K562 (cell line): ENCODE measurements around the gene EMX1. TPM values are rescaled to one million over a fixed set of nuclear protein-coding genes. Genes with fewer than 3 reads are reported as not detected.

Source experiments
- ATAC-seq: fragments of 200-7000 bp; cut with Tn5 transposase; 3 replicates; pipeline ENCODE4 v1.9.1; 2020; ENCODE audit warnings: moderate library complexity
- BruUV-seq: library from RNA; stranded (reverse); fragments of 400-500 nt; replicated peaks from 2 replicates; lab custom pipeline; 2021; lab: Mats Ljungman, UMichigan
- CTCF ChIA-PET: fragments of 300-600 bp; formaldehyde crosslinking; extraction: SDS; loops from one replicate; lab custom pipeline; 2021; ENCODE audit warnings: low intra/inter-chr PET ratio; lab: Yijun Ruan, JAX
- POLR2A ChIA-PET: fragments of 300-600, 350-650 bp; sonication (Branson Sonifier 250); formaldehyde crosslinking; extraction: SDS; loops from one replicate; lab custom pipeline; 2021; ENCODE audit warnings: antibody characterized with exemption, inconsistent platforms; lab: Yijun Ruan, JAX
- DNase-seq, 4 experiments: peaks; one replicate each; pipeline versions ENCODE4 v3.0.0 to v3.0.0-alpha.2; 2011 to 2018; ENCODE audit warnings: low spot score in 3 of 4, mixed read lengths in 3 of 4; ENCODE audit errors: extremely low read depth in 1 of 4
- FAIRE-seq: peaks from 2 replicates; lab custom pipeline; 2011; peaks lifted over from hg19 to GRCh38; lab: Jason Lieb, UNC
- H2AFZ ChIP-seq: 2 replicates; pipeline ENCODE4 v1.6.0; 2011; ENCODE audit warnings: low read depth, low read length, control low read depth, inconsistent platforms
- H3K27ac ChIP-seq: fragments of 200-600 bp; 3 replicates; pipeline ENCODE4 v1.8.0; 2011; ENCODE audit warnings: low read depth, mild to moderate bottlenecking, control low read depth, inconsistent platforms, low read length, moderate library complexity, mixed read lengths; ENCODE audit errors: extremely low read depth
- H3K27me3 ChIP-seq, 2 experiments: fragments of 300-600 bp in 1 of 2; 2 replicates in 1 of 2; 3 replicates in 1 of 2; pipeline versions ENCODE4 v1.6.0 to v1.8.0; 2011; ENCODE audit warnings: inconsistent platforms in 2 of 2, low read length in 2 of 2, mild to moderate bottlenecking in 1 of 2, mixed read lengths in 1 of 2, moderate library complexity in 1 of 2; ENCODE audit not compliant: control insufficient read depth in 2 of 2, insufficient read depth in 2 of 2
- H3K36me3 ChIP-seq: fragments of 300-600 bp; 3 replicates; pipeline ENCODE4 v1.8.0; 2011; ENCODE audit warnings: mild to moderate bottlenecking, low read length, inconsistent platforms; ENCODE audit not compliant: control insufficient read depth, insufficient read depth
- H3K4me1 ChIP-seq, 2 experiments: fragments of 200-600 bp in 1 of 2; replicated peaks in 1 of 2; 2 replicates in 1 of 2; 3 replicates in 1 of 2; pipeline versions ENCODE4 v1.5.1 to v1.8.0; 2011; ENCODE audit warnings: inconsistent platforms in 2 of 2, low read length in 2 of 2, mild to moderate bottlenecking in 1 of 2, mixed read lengths in 1 of 2, moderate library complexity in 1 of 2; ENCODE audit not compliant: control insufficient read depth in 2 of 2, insufficient read depth in 2 of 2
- H3K4me2 ChIP-seq: 2 replicates; pipeline ENCODE4 v1.6.1; 2011; ENCODE audit warnings: low read length, control low read depth, inconsistent platforms, mixed read lengths; ENCODE audit not compliant: insufficient read depth
- H3K4me3 ChIP-seq: fragments of 200-600 bp; sonication (generic), shearing (Covaris generic); 2 replicates; pipeline ENCODE4 v1.5.1; 2016; ENCODE audit warnings: control low read depth, inconsistent platforms
- H3K79me2 ChIP-seq: fragments of 200-600 bp; 3 replicates; pipeline ENCODE4 v1.8.0; 2011; ENCODE audit warnings: low read length, inconsistent platforms; ENCODE audit not compliant: control insufficient read depth, insufficient read depth
- H3K9ac ChIP-seq, 2 experiments: 2 replicates each; pipeline versions ENCODE4 v1.6.0 to v1.6.1; 2011; ENCODE audit warnings: low read depth in 2 of 2, low read length in 2 of 2, control low read depth in 1 of 2, inconsistent platforms in 1 of 2, mild to moderate bottlenecking in 1 of 2, mixed read lengths in 1 of 2; ENCODE audit not compliant: insufficient read depth in 1 of 2
- H3K9me1 ChIP-seq: one replicate; pipeline ENCODE4 v1.6.0; 2011; ENCODE audit warnings: inconsistent platforms, mild to moderate bottlenecking, low read length, moderate library complexity; ENCODE audit not compliant: control insufficient read depth, insufficient read depth
- H3K9me3 ChIP-seq: replicated peaks from 2 replicates; pipeline ENCODE4 v1.5.1; 2011; ENCODE audit warnings: low read depth, low read length, inconsistent platforms; ENCODE audit not compliant: control insufficient read depth, insufficient read depth
- H4K20me1 ChIP-seq: replicated peaks from 2 replicates; pipeline ENCODE4 v1.6.1; 2011; ENCODE audit warnings: low read length, inconsistent platforms, mixed read lengths; ENCODE audit not compliant: control insufficient read depth, insufficient read depth
- ESRRB ChIP-seq: fragments of 250-450 bp; sonication (Bioruptor Pico); IDR thresholded peaks from 2 replicates; pipeline ENCODE4 v1.5.0; 2020; ENCODE audit warnings: mild to moderate bottlenecking, moderate library complexity, borderline replicate concordance
- GTF2A2 ChIP-seq: IDR thresholded peaks from 2 replicates; pipeline ENCODE4 v1.6.1; 2016; ENCODE audit warnings: mild to moderate bottlenecking, missing genetic modification characterization, missing compliant biosample characterization
- HDAC2 ChIP-seq: fragments of 450-650 bp; IDR thresholded peaks from 2 replicates; pipeline ENCODE4 v1.6.1; 2016; ENCODE audit warnings: mild to moderate bottlenecking
- HMBOX1 ChIP-seq: sonication (generic); IDR thresholded peaks from 2 replicates; pipeline ENCODE4 v1.6.1; 2016
- KAT8 ChIP-seq: fragments of 450-650 bp; IDR thresholded peaks from 2 replicates; pipeline ENCODE4 v1.6.1; 2016; ENCODE audit warnings: low read depth, mild to moderate bottlenecking
- MED1 ChIP-seq: sonication (generic); formaldehyde crosslinking; IDR thresholded peaks from 2 replicates; pipeline ENCODE4 v1.8.1; 2023; ENCODE audit warnings: missing genetic modification reagents, borderline replicate concordance
- NR2C2 ChIP-seq, 2 experiments: fragments of 200-800 bp in 1 of 2; sonication (Bioruptor generic) in 1 of 2; sonication (generic) in 1 of 2; formaldehyde crosslinking in 1 of 2; IDR thresholded peaks; 2 replicates each; pipeline versions ENCODE4 v1.6.1 to v1.8.0; 2016 to 2022; ENCODE audit warnings: mild to moderate bottlenecking in 1 of 2, missing compliant biosample characterization in 1 of 2, missing genetic modification characterization in 1 of 2, missing genetic modification reagents in 1 of 2
- RBM34 ChIP-seq: fragments of 200-400 bp; formaldehyde crosslinking; IDR thresholded peaks from 2 replicates; pipeline ENCODE4 v1.6.1; 2018; ENCODE audit warnings: low read length, borderline replicate concordance; ENCODE audit not compliant: insufficient read depth
- REST ChIP-seq, 2 experiments: fragments of 450-650 bp; formaldehyde crosslinking in 1 of 2; IDR thresholded peaks; 2 replicates each; pipeline versions ENCODE4 v1.4.0 to v1.6.1; 2014 to 2020; ENCODE audit warnings: mild to moderate bottlenecking in 2 of 2, borderline replicate concordance in 1 of 2, low read depth in 1 of 2
- RFX7 ChIP-seq: fragments of 250-450 bp; sonication (Bioruptor Pico); IDR thresholded peaks from 2 replicates; pipeline ENCODE4 v1.5.1; 2021; ENCODE audit warnings: mild to moderate bottlenecking
- TCF7L2 ChIP-seq: fragments of 150-350 bp; IDR thresholded peaks from 2 replicates; pipeline ENCODE4 v1.6.1; 2016; ENCODE audit warnings: low read depth, mild to moderate bottlenecking, low read length, moderate library complexity
- ZNF778 ChIP-seq: fragments of 450-650 bp; formaldehyde crosslinking; IDR thresholded peaks from 2 replicates; pipeline ENCODE4 v1.4.0; 2020; ENCODE audit warnings: mild to moderate bottlenecking, moderate library complexity
- WGBS: fragments of 100-300 bp; shearing (Covaris generic); methylation state at CpG from one replicate; pipeline ENCODE4 v1.1.6; 2016; ENCODE audit warnings: low coverage, mixed read lengths; ENCODE audit not compliant: insufficient coverage; ENCODE audit errors: missing lambda C conversion rate; 5-methylcytosine and 5-hydroxymethylcytosine counted together
- in situ Hi-C: fragments of 300-500 bp; cut with MboI; formaldehyde crosslinking; loops from 4 replicates; pipeline ENCODE4 v1.15.0; 2018; ENCODE audit warnings: inconsistent platforms, mixed read lengths
- intact Hi-C: fragments of 100-400 bp; cut with micrococcal nuclease; formaldehyde crosslinking; loops from 2 replicates; pipeline ENCODE4 v1.14.2; 2022
- polyA plus RNA-seq, 8 experiments: library from polyadenylated mRNA; depleted of rRNA in 4 of 8; stranded (reverse) in 5 of 8; unstranded in 3 of 8; fragments of >200 nt; fragmentation: Nextera tagmentation in 2 of 8; fragmentation: Illumina TruSeq in 1 of 8; extraction: Ambion mirVana in 2 of 8; extraction: Trizol in 1 of 8; gene quantifications; 2 replicates each; pipeline versions ENCODE4 v1.2.1 to v1.2.3, GENCODE V29; 2011 to 2014; ENCODE audit warnings: inconsistent platforms in 1 of 8, missing spikeins in 1 of 8
- total RNA-seq, 7 experiments: library from RNA; depleted of rRNA in 6 of 7; stranded (reverse); fragments of >200 nt in 6 of 7; fragmentation: Illumina TruSeq in 2 of 7; extraction: Trizol in 2 of 7; gene quantifications; 2 replicates each; pipeline versions ENCODE4 v1.2.1 to v1.2.3, GENCODE V29; 2011 to 2021; ENCODE audit warnings: low replicate concordance in 1 of 7

EMX1 gene
- total and polyA plus RNA-seq, 9 of the 15 experiments (the other 6 are each of a cell fraction or from before 2014, with no cell fraction given): 0.10 to 0.32 (median 0.21) TPM; not detected in 6

GRCh38 chr2:72883356-72883962 is 33.9 kb upstream of the EMX1 start:
- ATAC-seq: no peak
- Histone ChIP-seq H3K9ac (no peak overlapping the region), H3K27ac (no peak overlapping the region), H3K27me3 (0 out of 5 replicates have a peak, but pooled peaks cover 3 to 5% of the 10 kb centered on the region in 2 experiments), H3K79me2 (peaks cover 5% of the 10 kb centered on the region; the same call in 2 of the 3 replicates), H4K20me1 (peaks cover 6% of the 10 kb centered on the region; the same call in 1 of the 2 replicates), H3K9me3 (no peaks in the 10 kb centered on the region), H3K4me3 (no peak overlapping the region), H3K9me1 (no peaks in the 10 kb centered on the region), H3K4me1 (peaks cover 9 to 13% of the 10 kb centered on the region in 2 experiments; a peak in 4 of 5 replicates), H3K4me2 (no peak overlapping the region), H2AFZ (no peak overlapping the region), H3K36me3 (no peaks in the 10 kb centered on the region)
- peak; percentile 77 for FAIRE-seq
- no TSS peak for BruUV-seq
- ChIA-PET POLR2A (interaction anchor here (0.5 to 0.7 kb wide), 2 partner anchors 13 to 46 kb away, joined by 3 read pairs; no protein-coding TSS in a partner anchor), CTCF (no interaction called here)
- in situ Hi-C loops (no loop called here), intact Hi-C loops (no loop called here)
- DNase-seq: peak in 2 of 4 experiments; percentile 53 to 57
- WGBS: 5% methylated on average over 4 of the region's 4 CpGs
- TF ChIP-seq RFX7 (CRISPR knock-in tag): no peak
- no peak for TF ChIP-seq TCF7L2
- TF ChIP-seq RBM34: no peak
- TF ChIP-seq NR2C2 (CRISPR knock-in tag; IDR thresholded peaks at IDR 0.05): no peak
- no peak for TF ChIP-seq NR2C2 (tag; IDR thresholded peaks at IDR 0.05)
- peak; percentile 76; the same call in 1 of the 2 replicates for TF ChIP-seq HMBOX1
- TF ChIP-seq ZNF778 (CRISPR knock-in tag): no peak
- TF ChIP-seq KAT8: no peak
- TF ChIP-seq REST (IDR thresholded peaks at IDR 0.05; ENCODE audit: borderline replicate concordance): peak; percentile 99
- TF ChIP-seq REST (CRISPR knock-in tag; IDR thresholded peaks at IDR 0.05; ENCODE audit: low read depth): peak; percentile 97
- TF ChIP-seq ESRRB (CRISPR knock-in tag): no peak
- 0 out of 2 replicates have a peak, but pooled peaks have one; percentile 34 for TF ChIP-seq HDAC2
- TF ChIP-seq MED1: no peak
- TF ChIP-seq GTF2A2 (tag): no peak
